GM18868 (cell line): ENCODE results near the gene PYGB.

Experiments used
- ATAC-seq: cut with Tn5 transposase; IDR thresholded peaks from one replicate; pipeline ENCODE4 v1.9.1; 2021; ENCODE audit warnings: mild to moderate bottlenecking, moderate library complexity; ENCODE audit not compliant: unreplicated experiment

PYGB gene

GRCh38 chr20:25293910-25294458 lies 46.1 kb downstream of the PYGB start:
- no peak for ATAC-seq

GRCh38 chr20:25294459-25295385 lies 46.8 kb downstream of the PYGB start:
- ATAC-seq, result peak; percentile 37

- ATAC-seq, result no peak
Observed at GRCh38 chr20:25295386-25296093, 47.7 kb downstream of the PYGB start.

GRCh38 chr20:25296094-25297093 lies 48.5 kb downstream of the PYGB start:
- ATAC-seq, result peak; percentile 37

- peak; percentile 60 for ATAC-seq
Observed at GRCh38 chr20:25297141-25297905, 49.4 kb downstream of the PYGB start.

GRCh38 chr20:25299806-25300205 lies 51.9 kb downstream of the PYGB start:
- ATAC-seq, result no peak

GRCh38 chr20:25300496-25301170 lies 52.7 kb downstream of the PYGB start:
- no peak for ATAC-seq

GRCh38 chr20:25301357-25301920 lies 53.6 kb downstream of the PYGB start:
- ATAC-seq, result no peak

GRCh38 chr20:25302596-25302995 lies 54.7 kb downstream of the PYGB start:
- ATAC-seq, result no peak

- no peak for ATAC-seq
Observed at GRCh38 chr20:25303292-25304024, 55.6 kb downstream of the PYGB start.

- ATAC-seq, result peak; percentile 49
Observed at GRCh38 chr20:25304025-25304549, 56.2 kb downstream of the PYGB start.

GRCh38 chr20:25306991-25307903 lies 59.4 kb downstream of the PYGB start:
- no peak for ATAC-seq

- no peak for ATAC-seq
Observed at GRCh38 chr20:25308083-25308491, 60.2 kb downstream of the PYGB start.

GRCh38 chr20:25308671-25309394 lies 60.9 kb downstream of the PYGB start:
- ATAC-seq, result no peak

GRCh38 chr20:25309395-25310267 lies 61.7 kb downstream of the PYGB start:
- peak; percentile 40 for ATAC-seq
